D721Med (cell line): ENCODE data around the gene PLEKHA5.

Source experiments
- DNase-seq: peaks from one replicate; pipeline ENCODE4 v3.0.0; 2011; ENCODE audit warnings: low spot score; ENCODE audit not compliant: insufficient read length
- FAIRE-seq: peaks from 2 replicates; lab custom pipeline; 2011; peaks lifted over from hg19 to GRCh38; lab: Jason Lieb, UNC
- CTCF ChIP-seq: IDR thresholded peaks from 2 replicates; pipeline ENCODE4 v1.5.1; 2012; ENCODE audit warnings: mild to moderate bottlenecking, control low read depth; ENCODE audit not compliant: insufficient read depth; ENCODE audit errors: missing control alignments

The PLEKHA5 gene

GRCh38 chr12:19153396-19153795, 23.9 kb downstream of the PLEKHA5 start:
- no peak for TF ChIP-seq CTCF
- FAIRE-seq (no peak), DNase-seq (no peak)

GRCh38 chr12:19154686-19155085, 25.2 kb downstream of the PLEKHA5 start:
- no peak for DNase-seq

GRCh38 chr12:19155981-19156734, 26.6 kb downstream of the PLEKHA5 start:
- FAIRE-seq (no peak), DNase-seq (no peak)
- no peak for TF ChIP-seq CTCF

More at GRCh38 chr12:19154686-19155085, 25.2 kb downstream of the PLEKHA5 start:
- FAIRE-seq: no peak
- TF ChIP-seq CTCF: no peak

GRCh38 chr12:19158923-19159322, 29.4 kb downstream of the PLEKHA5 start:
- no peak for DNase-seq
- no peak for FAIRE-seq
- no peak for TF ChIP-seq CTCF

GRCh38 chr12:19161216-19161615, 31.7 kb downstream of the PLEKHA5 start:
- no peak for DNase-seq
- TF ChIP-seq CTCF: no peak
- FAIRE-seq: no peak

- DNase-seq (no peak), FAIRE-seq (no peak)
- no peak for TF ChIP-seq CTCF
These were observed 35.9 kb downstream of the PLEKHA5 start for GRCh38 chr12:19165451-19165850.

- TF ChIP-seq CTCF: no peak
- FAIRE-seq (no peak), DNase-seq (no peak)
These were observed 36.9 kb downstream of the PLEKHA5 start for GRCh38 chr12:19166387-19166786.
